NCI-H146 (cell line): ENCODE data around the gene USP49.

ENCODE experiments used
- DNase-seq: peaks from one replicate; lab custom pipeline; 2025; lab: John Stamatoyannopoulos, UW

USP49 gene

GRCh38 chr6:41929924-41930323 lies 34.7 kb upstream of the USP49 start:
- no peak for DNase-seq

- DNase-seq: no peak
Measured at GRCh38 chr6:41927253-41927652, 32.1 kb upstream of the USP49 start.

GRCh38 chr6:41922154-41922553 lies 27.0 kb upstream of the USP49 start:
- no peak for DNase-seq

GRCh38 chr6:41921712-41921998 lies 26.5 kb upstream of the USP49 start:
- peak; percentile 76 for DNase-seq

GRCh38 chr6:41920921-41921711 lies 25.9 kb upstream of the USP49 start, which contains the start of the genes BYSL and MED20:
TSS of gene BYSL (plus strand) at chr6:41921499. CDS start at chr6:41921563, 64 bp downstream.
TSS of gene MED20 (minus strand) at chr6:41921139. CDS start at chr6:41921018, 121 bp downstream.
- DNase-seq: peak; percentile 96

- no peak for DNase-seq
Measured at GRCh38 chr6:41917528-41917927, 22.4 kb upstream of the USP49 start.

- DNase-seq: no peak
Measured at GRCh38 chr6:41914869-41915530, 19.8 kb upstream of the USP49 start.

GRCh38 chr6:41914343-41914742 lies 19.2 kb upstream of the USP49 start:
- no peak for DNase-seq

- DNase-seq: no peak
Measured at GRCh38 chr6:41909727-41910126, 14.6 kb upstream of the USP49 start.

- DNase-seq: peak; percentile 42
Measured at GRCh38 chr6:41901882-41902519, 6.8 kb upstream of the USP49 start.

- no peak for DNase-seq
Measured at GRCh38 chr6:41900861-41901260, 5.7 kb upstream of the USP49 start.

GRCh38 chr6:41896281-41896680 lies 1.1 kb upstream of the USP49 start:
- DNase-seq: no peak

- DNase-seq: peak; percentile 60
Measured at GRCh38 chr6:41894366-41895299, 542 bp downstream of the USP49 start.

- no peak for DNase-seq
Measured at GRCh38 chr6:41892921-41893564, 2.1 kb downstream of the USP49 start.

GRCh38 chr6:41887331-41887751 lies 7.8 kb downstream of the USP49 start:
- no peak for DNase-seq

GRCh38 chr6:41885930-41886329 lies 9.2 kb downstream of the USP49 start:
- DNase-seq: no peak

- DNase-seq: no peak
Measured at GRCh38 chr6:41884957-41885356, 10.2 kb downstream of the USP49 start.

- no peak for DNase-seq
Measured at GRCh38 chr6:41881506-41881905, 13.7 kb downstream of the USP49 start.

GRCh38 chr6:41878961-41879405 lies 16.2 kb downstream of the USP49 start:
- no peak for DNase-seq

GRCh38 chr6:41878246-41878645 lies 16.9 kb downstream of the USP49 start:
- no peak for DNase-seq

GRCh38 chr6:41877051-41877680 lies 18.0 kb downstream of the USP49 start:
- no peak for DNase-seq
